GM10248 (cell line): ENCODE measurements around the gene ZDHHC14.

Source experiments
- CTCF ChIA-PET: fragments of 300-600 bp; sonication (Branson Sonifier 250); formaldehyde crosslinking; extraction: SDS; loops from one replicate; lab custom pipeline; 2021; ENCODE audit warnings: antibody characterized with exemption; lab: Yijun Ruan, JAX
- POLR2A ChIA-PET: fragments of 350-650 bp; sonication (Branson Sonifier 250); formaldehyde crosslinking; extraction: SDS; loops from one replicate; lab custom pipeline; 2020; ENCODE audit warnings: antibody characterized with exemption; lab: Yijun Ruan, JAX
- DNase-seq: peaks from one replicate; pipeline ENCODE4 v3.0.0; 2012; ENCODE audit errors: extremely low spot score
- CTCF ChIP-seq: IDR thresholded peaks from 2 replicates; pipeline ENCODE4 v1.5.1; 2012; ENCODE audit warnings: mild to moderate bottlenecking, low read depth; ENCODE audit errors: extremely low read depth, missing control alignments, control extremely low read depth

ZDHHC14 gene

GRCh38 chr6:157428427-157429202, 47.6 kb downstream of the ZDHHC14 start:
- CTCF ChIA-PET: no interaction called here
- DNase-seq: no peak
- POLR2A ChIA-PET: no interaction called here
- TF ChIP-seq CTCF: no peak

- ChIA-PET CTCF (no interaction called here), POLR2A (no interaction called here)
- no peak for DNase-seq
- no peak for TF ChIP-seq CTCF
These were observed 48.3 kb downstream of the ZDHHC14 start for GRCh38 chr6:157429248-157429647.

- no peak for DNase-seq
- CTCF ChIA-PET: no interaction called here
- no peak for TF ChIP-seq CTCF
- POLR2A ChIA-PET: no interaction called here
These were observed 49.8 kb downstream of the ZDHHC14 start for GRCh38 chr6:157430834-157431233.

GRCh38 chr6:157432231-157432891, 51.4 kb downstream of the ZDHHC14 start:
- ChIA-PET CTCF (interaction anchor here (2.2 kb wide), 1 partner anchor 9 kb away, joined by 8 read pairs; no protein-coding TSS in a partner anchor), POLR2A (no interaction called here)
- no peak for DNase-seq
- no peak for TF ChIP-seq CTCF

- TF ChIP-seq CTCF: no peak
- POLR2A ChIA-PET: no interaction called here
- DNase-seq: no peak
- CTCF ChIA-PET: interaction anchor here (2.2 kb wide), 1 partner anchor 9 kb away, joined by 8 read pairs; no protein-coding TSS in a partner anchor
These were observed 51.9 kb downstream of the ZDHHC14 start for GRCh38 chr6:157432892-157433265.

GRCh38 chr6:157433678-157434081, 52.7 kb downstream of the ZDHHC14 start:
- CTCF ChIA-PET: interaction anchor here (2.2 kb wide), 1 partner anchor 10 kb away, joined by 8 read pairs; no protein-coding TSS in a partner anchor
- POLR2A ChIA-PET: no interaction called here
- no peak for DNase-seq
- TF ChIP-seq CTCF: no peak
